H9 (cell line): ENCODE measurements around the gene ADAM30. TPM values are rescaled to one million over a fixed set of nuclear protein-coding genes. Genes with fewer than 3 reads are reported as not detected.

ENCODE experiments used
- DNase-seq: peaks from one replicate; pipeline ENCODE4 v3.0.0-alpha.2; 2017
- H2AFZ ChIP-seq: one replicate; pipeline ENCODE4 v1.6.1; 2013; ENCODE audit warnings: mild to moderate bottlenecking, low read length, control low read depth, moderate library complexity
- H2AK5ac ChIP-seq: 2 replicates; pipeline ENCODE4 v1.6.1; 2013; ENCODE audit warnings: low read length, control low read depth, mixed read lengths; ENCODE audit not compliant: insufficient read length
- H2BK120ac ChIP-seq: one replicate; pipeline ENCODE4 v1.6.1; 2013; ENCODE audit warnings: low read depth, mild to moderate bottlenecking, low read length, control low read depth, inconsistent platforms; ENCODE audit not compliant: poor library complexity, severe bottlenecking
- H2BK12ac ChIP-seq: 2 replicates; pipeline ENCODE4 v1.6.1; 2013; ENCODE audit warnings: low read length, control low read depth, mixed read lengths, low read depth; ENCODE audit not compliant: insufficient read length
- H2BK15ac ChIP-seq: 2 replicates; pipeline ENCODE4 v1.6.1; 2013; ENCODE audit warnings: low read depth, low read length, control low read depth
- H2BK20ac ChIP-seq: one replicate; pipeline ENCODE4 v1.6.1; 2013; ENCODE audit warnings: low read depth, mild to moderate bottlenecking, low read length, control low read depth, inconsistent platforms; ENCODE audit not compliant: poor library complexity, severe bottlenecking
- H2BK5ac ChIP-seq: 2 replicates; pipeline ENCODE4 v1.6.1; 2013; ENCODE audit warnings: low read length, control low read depth, mixed read lengths; ENCODE audit not compliant: insufficient read length
- H3K14ac ChIP-seq: 2 replicates; pipeline ENCODE4 v1.6.1; 2013; ENCODE audit warnings: low read length, control low read depth; ENCODE audit not compliant: insufficient read depth
- H3K18ac ChIP-seq: 2 replicates; pipeline ENCODE4 v1.6.1; 2013; ENCODE audit warnings: low read depth, mild to moderate bottlenecking, mixed read lengths, low read length, control low read depth; ENCODE audit not compliant: insufficient read length
- H3K23ac ChIP-seq: 2 replicates; pipeline ENCODE4 v1.6.1; 2013; ENCODE audit warnings: low read length, control low read depth, mixed read lengths, low read depth; ENCODE audit not compliant: insufficient read length
- H3K23me2 ChIP-seq: 2 replicates; pipeline ENCODE4 v1.6.1; 2013; ENCODE audit warnings: low read depth, mild to moderate bottlenecking, mixed read lengths, low read length, control low read depth; ENCODE audit not compliant: insufficient read length, poor library complexity, severe bottlenecking
- H3K27ac ChIP-seq: 2 replicates; pipeline ENCODE4 v1.5.1; 2013; ENCODE audit warnings: low read length, control low read depth, mixed read lengths, low read depth; ENCODE audit not compliant: insufficient read length
- H3K27me3 ChIP-seq: 2 replicates; pipeline ENCODE4 v1.6.1; 2013; ENCODE audit warnings: low read length, control low read depth, inconsistent platforms; ENCODE audit not compliant: insufficient read depth
- H3K4ac ChIP-seq: 2 replicates; pipeline ENCODE4 v1.6.1; 2013; ENCODE audit warnings: low read depth, mild to moderate bottlenecking, control low read depth, inconsistent platforms, low read length, moderate library complexity
- H3K4me1 ChIP-seq: 2 replicates; pipeline ENCODE4 v1.6.1; 2013; ENCODE audit warnings: low read length, control low read depth, inconsistent platforms; ENCODE audit not compliant: insufficient read depth
- H3K4me2 ChIP-seq: 2 replicates; pipeline ENCODE4 v1.6.1; 2013; ENCODE audit warnings: low read length, control low read depth, mixed read lengths; ENCODE audit not compliant: insufficient read length, insufficient read depth
- H3K56ac ChIP-seq: 2 replicates; pipeline ENCODE4 v1.6.1; 2013; ENCODE audit warnings: low read depth, mild to moderate bottlenecking, mixed read lengths, low read length, control low read depth; ENCODE audit not compliant: insufficient read length
- H3K79me1 ChIP-seq: 2 replicates; pipeline ENCODE4 v1.6.1; 2013; ENCODE audit warnings: low read depth, mild to moderate bottlenecking, moderate library complexity, low read length, control low read depth, inconsistent platforms; ENCODE audit not compliant: insufficient read depth, poor library complexity, severe bottlenecking
- H3K79me2 ChIP-seq: 2 replicates; pipeline ENCODE4 v1.6.1; 2013; ENCODE audit warnings: low read length, control low read depth, inconsistent platforms; ENCODE audit not compliant: insufficient read depth
- H3K9ac ChIP-seq: 2 replicates; pipeline ENCODE4 v1.6.1; 2013; ENCODE audit warnings: low read length, control low read depth, mixed read lengths; ENCODE audit not compliant: insufficient read length; ENCODE audit errors: extremely low read depth
- H3K9me3 ChIP-seq: one replicate; pipeline ENCODE4 v1.6.1; 2013; ENCODE audit warnings: low read depth, low read length, inconsistent platforms; ENCODE audit not compliant: control insufficient read depth
- H3T11ph ChIP-seq: one replicate; pipeline ENCODE4 v1.6.1; 2013; ENCODE audit warnings: mild to moderate bottlenecking, low read length, control low read depth, inconsistent platforms
- H4K20me1 ChIP-seq: one replicate; pipeline ENCODE4 v1.6.1; 2013; ENCODE audit not compliant: control insufficient read depth, insufficient read length, insufficient read depth
- H4K5ac ChIP-seq: 2 replicates; pipeline ENCODE4 v1.6.1; 2013; ENCODE audit warnings: low read depth, mild to moderate bottlenecking, mixed read lengths, low read length, control low read depth; ENCODE audit not compliant: insufficient read length
- H4K8ac ChIP-seq: replicated peaks from 2 replicates; pipeline ENCODE4 v1.6.1; 2013; ENCODE audit warnings: low read length, control low read depth, mixed read lengths, low read depth; ENCODE audit not compliant: insufficient read length
- H4K91ac ChIP-seq: 2 replicates; pipeline ENCODE4 v1.6.1; 2013; ENCODE audit warnings: low read depth, mild to moderate bottlenecking, moderate library complexity, mixed read lengths, low read length, control low read depth; ENCODE audit not compliant: insufficient read length
- H3K27ac Mint-ChIP-seq, 3 experiments: 2 replicates in 2 of 3; 3 replicates in 1 of 3; pipeline ENCODE4 v1.8.0; 2020 to 2021; ENCODE audit warnings: mixed read lengths in 3 of 3, mild to moderate bottlenecking in 1 of 3, moderate library complexity in 1 of 3
- H3K27me3 Mint-ChIP-seq: 2 replicates; pipeline ENCODE4 v1.8.0; 2021; ENCODE audit warnings: low read depth, mild to moderate bottlenecking, moderate library complexity, mixed read lengths
- H3K36me3 Mint-ChIP-seq, 3 experiments: 2 replicates in 2 of 3; 3 replicates in 1 of 3; pipeline ENCODE4 v1.8.0; 2020 to 2021; ENCODE audit warnings: low read depth in 3 of 3, mixed read lengths in 3 of 3; ENCODE audit not compliant: insufficient read depth in 1 of 3
- H3K4me1 Mint-ChIP-seq, 2 experiments: 2 replicates each; pipeline ENCODE4 v1.8.0; 2020; ENCODE audit warnings: mixed read lengths in 2 of 2
- H3K4me3 Mint-ChIP-seq, 2 experiments: 2 replicates in 1 of 2; 3 replicates in 1 of 2; pipeline ENCODE4 v1.8.0; 2020 to 2021; ENCODE audit warnings: mild to moderate bottlenecking in 2 of 2, mixed read lengths in 2 of 2, moderate library complexity in 1 of 2
- H3K9me3 Mint-ChIP-seq, 2 experiments: 2 replicates in 1 of 2; 3 replicates in 1 of 2; pipeline ENCODE4 v1.8.0; 2020; ENCODE audit warnings: mild to moderate bottlenecking in 2 of 2, mixed read lengths in 2 of 2, moderate library complexity in 1 of 2
- WGBS: extraction: QIAGEN DNeasy Blood & Tissue Kit; methylation state at CpG from one replicate; pipeline ENCODE4 v1.1.7; 2013; ENCODE audit warnings: missing lambda C conversion rate, low lambda C conversion rate, mixed read lengths; ENCODE audit not compliant: insufficient read length; ENCODE audit errors: extremely low coverage; 5-methylcytosine and 5-hydroxymethylcytosine counted together
- total RNA-seq: library from RNA; stranded (reverse); gene quantifications from 2 replicates; pipeline ENCODE4 v1.2.1, GENCODE V29; 2021
- TF ChIP-seq, protein P1 (sequence below): fragments of 200-600 bp; sonication (generic); conservative IDR thresholded peaks from 3 replicates; pipeline ENCODE4 v1.8.0; 2021; ENCODE audit warnings: antibody characterized with exemption, mild to moderate bottlenecking

Gene ADAM30
- total RNA-seq, 1 experiment from 2014 or later, result not detected

- no peaks in the 10 kb centered on the region for H3K9me3 ChIP-seq
- no peak overlapping the region for H2BK5ac ChIP-seq
Observed at GRCh38 chr1:119914071-119914470, 17.8 kb upstream of the ADAM30 start.

More at GRCh38 chr1:119914071-119914470, 17.8 kb upstream of the ADAM30 start:
- no peak overlapping the region for H4K91ac ChIP-seq
- H4K8ac ChIP-seq, result no peak overlapping the region
- Mint-ChIP-seq H3K36me3 (peaks cover 19 to 46% (median 29%) of the 10 kb centered on the region in 3 experiments; a peak in 6 of 7 replicates), H3K4me3 (no peak overlapping the region), H3K9me3 (no peaks in the 10 kb centered on the region), H3K4me1 (peaks cover 11 to 13% of the 10 kb centered on the region in 2 experiments), H3K27me3 (no peaks in the 10 kb centered on the region), H3K27ac (peak overlapping the region in 1 of 3 experiments; percentile 52; a peak in 1 of 7 replicates)
- H4K5ac ChIP-seq, result no peak overlapping the region
- no peaks in the 10 kb centered on the region for H3K79me2 ChIP-seq
- H3K4me1 ChIP-seq, result no peaks in the 10 kb centered on the region; the same call in 1 of the 2 replicates
- H3K56ac ChIP-seq, result no peak overlapping the region
- no peak for DNase-seq
- no peaks in the 10 kb centered on the region for H3K79me1 ChIP-seq
- H2BK12ac ChIP-seq, result no peak overlapping the region
- H3K9ac ChIP-seq, result no peak overlapping the region
- no peak overlapping the region for H2AK5ac ChIP-seq
- H3K23me2 ChIP-seq, result no peaks in the 10 kb centered on the region
- H3K27me3 ChIP-seq, result no peaks in the 10 kb centered on the region
- no peak overlapping the region for H2BK20ac ChIP-seq
- no peak overlapping the region for H3K18ac ChIP-seq
- TF ChIP-seq, protein P1, sequence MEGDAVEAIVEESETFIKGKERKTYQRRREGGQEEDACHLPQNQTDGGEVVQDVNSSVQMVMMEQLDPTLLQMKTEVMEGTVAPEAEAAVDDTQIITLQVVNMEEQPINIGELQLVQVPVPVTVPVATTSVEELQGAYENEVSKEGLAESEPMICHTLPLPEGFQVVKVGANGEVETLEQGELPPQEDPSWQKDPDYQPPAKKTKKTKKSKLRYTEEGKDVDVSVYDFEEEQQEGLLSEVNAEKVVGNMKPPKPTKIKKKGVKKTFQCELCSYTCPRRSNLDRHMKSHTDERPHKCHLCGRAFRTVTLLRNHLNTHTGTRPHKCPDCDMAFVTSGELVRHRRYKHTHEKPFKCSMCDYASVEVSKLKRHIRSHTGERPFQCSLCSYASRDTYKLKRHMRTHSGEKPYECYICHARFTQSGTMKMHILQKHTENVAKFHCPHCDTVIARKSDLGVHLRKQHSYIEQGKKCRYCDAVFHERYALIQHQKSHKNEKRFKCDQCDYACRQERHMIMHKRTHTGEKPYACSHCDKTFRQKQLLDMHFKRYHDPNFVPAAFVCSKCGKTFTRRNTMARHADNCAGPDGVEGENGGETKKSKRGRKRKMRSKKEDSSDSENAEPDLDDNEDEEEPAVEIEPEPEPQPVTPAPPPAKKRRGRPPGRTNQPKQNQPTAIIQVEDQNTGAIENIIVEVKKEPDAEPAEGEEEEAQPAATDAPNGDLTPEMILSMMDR, result no peak
- H2BK120ac ChIP-seq, result no peak overlapping the region
- no CpG with 5 or more reads among the region's 1 CpG for WGBS
- H3K23ac ChIP-seq, result no peak overlapping the region
- no peak overlapping the region for H3K27ac ChIP-seq
- H2BK15ac ChIP-seq, result no peak overlapping the region
- H3T11ph ChIP-seq, result no peak overlapping the region
- H3K4ac ChIP-seq, result no peak overlapping the region
- H2AFZ ChIP-seq, result no peak overlapping the region
- no peak overlapping the region for H3K14ac ChIP-seq
- no peaks in the 10 kb centered on the region for H4K20me1 ChIP-seq
- no peak overlapping the region for H3K4me2 ChIP-seq
